ENCODE measurements around the gene MMP27. TPM values are rescaled to one million over a fixed set of nuclear protein-coding genes. Genes with fewer than 3 reads are reported as not detected.

MMP27 gene
- polyA plus RNA-seq, 1 of the 3 experiments (the other 2 are of a cell fraction) = not detected

DNA sequence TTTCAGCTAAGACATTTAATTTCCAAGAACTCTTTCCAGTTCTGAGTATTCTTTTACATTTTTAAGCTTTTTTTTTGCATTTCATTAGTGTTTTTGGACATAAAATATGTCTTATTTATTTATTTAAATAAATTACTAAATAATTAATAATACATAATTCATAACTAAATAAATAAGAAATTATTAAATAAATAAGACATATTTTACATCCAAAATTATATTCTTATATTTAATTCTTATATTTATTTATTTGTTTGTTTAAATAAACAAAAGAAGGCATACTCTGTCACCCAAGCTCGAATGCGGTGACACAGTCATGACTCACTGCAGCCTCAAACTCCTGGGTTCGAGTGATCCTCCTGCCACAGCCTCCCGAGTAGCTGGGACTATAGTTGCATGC, 3.1 kb upstream of the MMP27 start:
- Histone ChIP-seq H3K4me1 (ENCODE audit: control insufficient read depth in 1 of 2, insufficient read depth in 2 of 2, low read depth in 1 of 2, low read length in 1 of 2) (no peaks in the 10 kb centered on the region), H3K27ac (ENCODE audit: low read depth in 2 of 2, low read length in 1 of 2) (no peak overlapping the region), H3K4me3 (ENCODE audit: low read depth in 2 of 2, low read length in 1 of 2) (no peak overlapping the region), H3F3A (replicated peaks; ENCODE audit: insufficient read depth) (no peaks in the 10 kb centered on the region), H3K9ac (no peak overlapping the region), H3K4me2 (no peak overlapping the region), H3K36me3 (replicated peaks in 1 of 2; ENCODE audit: control insufficient read depth in 1 of 2, insufficient read depth in 2 of 2, low read length in 1 of 2) (no peaks in the 10 kb centered on the region), H4K20me1 (ENCODE audit: insufficient read depth) (no peaks in the 10 kb centered on the region), H3K9me3 (no peaks in the 10 kb centered on the region), H3K9me2 (no peaks in the 10 kb centered on the region), H3K79me2 (ENCODE audit: insufficient read depth) (no peaks in the 10 kb centered on the region), H3K27me3 (ENCODE audit: insufficient read depth) (peaks cover 4% of the 10 kb centered on the region; the same call in 1 of the 2 replicates), H2AFZ (ENCODE audit: low read depth) (no peak overlapping the region)
- DNase-seq = no peak
- ChIA-PET POLR2A (no interaction called here), CTCF (no interaction called here)
- TF ChIP-seq RCOR1 (IDR thresholded peaks at IDR 0.05; ENCODE audit: low read length) (no peak), TCF12 (IDR thresholded peaks at IDR 0.05) (no peak), FOXM1 (IDR thresholded peaks at IDR 0.05; ENCODE audit: low read depth) (no peak), NFIC (IDR thresholded peaks at IDR 0.05; ENCODE audit: borderline replicate concordance) (no peak), MEF2A (IDR thresholded peaks at IDR 0.05; ENCODE audit: borderline replicate concordance, low read depth) (no peak), RAD21 (IDR thresholded peaks at IDR 0.05; ENCODE audit: low read length) (no peak), SIN3A (IDR thresholded peaks at IDR 0.05; ENCODE audit: borderline replicate concordance, low read depth, low read length) (no peak), POLR2AphosphoS5 (IDR thresholded peaks at IDR 0.05; ENCODE audit: low read depth, low read length) (no peak), FOSL2 (IDR thresholded peaks at IDR 0.05; ENCODE audit: borderline replicate concordance, low read depth) (no peak), TEAD4 (IDR thresholded peaks at IDR 0.05; ENCODE audit: borderline replicate concordance, insufficient read depth) (no peak), GATA2 (CRISPR knock-in tag; IDR thresholded peaks at IDR 0.05) (no peak)
- TF ChIP-seq, protein P1, sequence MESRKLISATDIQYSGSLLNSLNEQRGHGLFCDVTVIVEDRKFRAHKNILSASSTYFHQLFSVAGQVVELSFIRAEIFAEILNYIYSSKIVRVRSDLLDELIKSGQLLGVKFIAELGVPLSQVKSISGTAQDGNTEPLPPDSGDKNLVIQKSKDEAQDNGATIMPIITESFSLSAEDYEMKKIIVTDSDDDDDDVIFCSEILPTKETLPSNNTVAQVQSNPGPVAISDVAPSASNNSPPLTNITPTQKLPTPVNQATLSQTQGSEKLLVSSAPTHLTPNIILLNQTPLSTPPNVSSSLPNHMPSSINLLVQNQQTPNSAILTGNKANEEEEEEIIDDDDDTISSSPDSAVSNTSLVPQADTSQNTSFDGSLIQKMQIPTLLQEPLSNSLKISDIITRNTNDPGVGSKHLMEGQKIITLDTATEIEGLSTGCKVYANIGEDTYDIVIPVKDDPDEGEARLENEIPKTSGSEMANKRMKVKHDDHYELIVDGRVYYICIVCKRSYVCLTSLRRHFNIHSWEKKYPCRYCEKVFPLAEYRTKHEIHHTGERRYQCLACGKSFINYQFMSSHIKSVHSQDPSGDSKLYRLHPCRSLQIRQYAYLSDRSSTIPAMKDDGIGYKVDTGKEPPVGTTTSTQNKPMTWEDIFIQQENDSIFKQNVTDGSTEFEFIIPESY (IDR thresholded peaks at IDR 0.05; ENCODE audit: borderline replicate concordance, low read depth) = no peak
- TF ChIP-seq, protein P2, sequence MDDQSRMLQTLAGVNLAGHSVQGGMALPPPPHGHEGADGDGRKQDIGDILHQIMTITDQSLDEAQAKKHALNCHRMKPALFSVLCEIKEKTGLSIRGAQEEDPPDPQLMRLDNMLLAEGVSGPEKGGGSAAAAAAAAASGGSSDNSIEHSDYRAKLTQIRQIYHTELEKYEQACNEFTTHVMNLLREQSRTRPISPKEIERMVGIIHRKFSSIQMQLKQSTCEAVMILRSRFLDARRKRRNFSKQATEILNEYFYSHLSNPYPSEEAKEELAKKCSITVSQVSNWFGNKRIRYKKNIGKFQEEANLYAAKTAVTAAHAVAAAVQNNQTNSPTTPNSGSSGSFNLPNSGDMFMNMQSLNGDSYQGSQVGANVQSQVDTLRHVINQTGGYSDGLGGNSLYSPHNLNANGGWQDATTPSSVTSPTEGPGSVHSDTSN (IDR thresholded peaks at IDR 0.05) = no peak
- WGBS (ENCODE audit: low lambda C conversion rate) = 11% methylated on average over 4 of the region's 4 CpGs

DNA sequence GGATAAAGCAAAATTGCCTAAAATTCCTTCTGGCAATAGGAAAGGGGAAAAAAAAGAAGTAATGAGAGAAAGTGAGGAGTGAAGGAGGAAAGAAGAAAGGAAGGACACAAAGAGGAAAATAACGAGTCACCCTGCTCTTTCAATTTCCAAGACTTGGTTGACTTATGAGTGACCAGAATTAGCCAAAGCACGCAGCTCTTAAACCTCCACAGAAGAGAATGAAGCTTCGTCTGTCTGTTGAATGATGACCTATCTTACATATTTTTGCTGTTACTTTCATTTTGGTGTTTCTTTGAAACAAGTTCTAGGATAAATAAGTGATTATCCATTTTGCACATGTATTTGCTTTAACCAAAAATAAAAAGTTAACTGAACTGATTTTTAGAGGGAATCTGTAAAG, 728 bp downstream of the MMP27 start:
- CTCF ChIA-PET = no interaction called here
- H3K79me2 ChIP-seq (ENCODE audit: insufficient read depth) = no peaks in the 10 kb centered on the region
- H3K9me2 ChIP-seq = no peaks in the 10 kb centered on the region
- H3F3A ChIP-seq (replicated peaks; ENCODE audit: insufficient read depth) = no peaks in the 10 kb centered on the region
- H3K4me1 ChIP-seq (ENCODE audit: control insufficient read depth in 1 of 2, insufficient read depth in 2 of 2, low read depth in 1 of 2, low read length in 1 of 2) = no peaks in the 10 kb centered on the region
- H3K36me3 ChIP-seq (replicated peaks in 1 of 2; ENCODE audit: control insufficient read depth in 1 of 2, insufficient read depth in 2 of 2, low read length in 1 of 2) = no peaks in the 10 kb centered on the region
- H3K4me3 ChIP-seq (ENCODE audit: low read depth in 2 of 2, low read length in 1 of 2) = peak overlapping the region in 1 of 2 experiments; percentile 30; a peak in 2 of 4 replicates
- H3K9me3 ChIP-seq = no peaks in the 10 kb centered on the region
- no peak overlapping the region for H3K9ac ChIP-seq
- H2AFZ ChIP-seq (ENCODE audit: low read depth) = peak overlapping the region; percentile 90
- no peaks in the 10 kb centered on the region for H4K20me1 ChIP-seq (ENCODE audit: insufficient read depth)
- H3K4me2 ChIP-seq = peak overlapping the region; percentile 61
- WGBS (ENCODE audit: low lambda C conversion rate) = 14% methylated on average over 3 of the region's 3 CpGs
- POLR2A ChIA-PET = no interaction called here
- no peak for DNase-seq
- H3K27me3 ChIP-seq (ENCODE audit: insufficient read depth) = no peaks in the 10 kb centered on the region; the same call in 1 of the 2 replicates
- no peak overlapping the region for H3K27ac ChIP-seq (ENCODE audit: low read depth in 2 of 2, low read length in 1 of 2)
- TF ChIP-seq SMC3 (IDR thresholded peaks at IDR 0.05; ENCODE audit: low read depth, low read length) (no peak), CHD2 (IDR thresholded peaks at IDR 0.05; ENCODE audit: low read length, partially characterized antibody) (no peak), FOXM1 (IDR thresholded peaks at IDR 0.05; ENCODE audit: low read depth) (no peak), EP300 (IDR thresholded peaks at IDR 0.05; ENCODE audit: borderline replicate concordance in 1 of 2, low read depth in 1 of 2, low read length in 1 of 2) (no peak), FOXJ3 (CRISPR knock-in tag; IDR thresholded peaks at IDR 0.05) (no peak), RAD21 (IDR thresholded peaks at IDR 0.05; ENCODE audit: low read length) (no peak)
- TF ChIP-seq, protein P3, sequence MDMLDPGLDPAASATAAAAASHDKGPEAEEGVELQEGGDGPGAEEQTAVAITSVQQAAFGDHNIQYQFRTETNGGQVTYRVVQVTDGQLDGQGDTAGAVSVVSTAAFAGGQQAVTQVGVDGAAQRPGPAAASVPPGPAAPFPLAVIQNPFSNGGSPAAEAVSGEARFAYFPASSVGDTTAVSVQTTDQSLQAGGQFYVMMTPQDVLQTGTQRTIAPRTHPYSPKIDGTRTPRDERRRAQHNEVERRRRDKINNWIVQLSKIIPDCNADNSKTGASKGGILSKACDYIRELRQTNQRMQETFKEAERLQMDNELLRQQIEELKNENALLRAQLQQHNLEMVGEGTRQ (IDR thresholded peaks at IDR 0.05; ENCODE audit: borderline replicate concordance, low read depth, low read length) = no peak
- TF ChIP-seq, protein P1 (IDR thresholded peaks at IDR 0.05; ENCODE audit: borderline replicate concordance, low read depth) = no peak
- TF ChIP-seq, protein P4, sequence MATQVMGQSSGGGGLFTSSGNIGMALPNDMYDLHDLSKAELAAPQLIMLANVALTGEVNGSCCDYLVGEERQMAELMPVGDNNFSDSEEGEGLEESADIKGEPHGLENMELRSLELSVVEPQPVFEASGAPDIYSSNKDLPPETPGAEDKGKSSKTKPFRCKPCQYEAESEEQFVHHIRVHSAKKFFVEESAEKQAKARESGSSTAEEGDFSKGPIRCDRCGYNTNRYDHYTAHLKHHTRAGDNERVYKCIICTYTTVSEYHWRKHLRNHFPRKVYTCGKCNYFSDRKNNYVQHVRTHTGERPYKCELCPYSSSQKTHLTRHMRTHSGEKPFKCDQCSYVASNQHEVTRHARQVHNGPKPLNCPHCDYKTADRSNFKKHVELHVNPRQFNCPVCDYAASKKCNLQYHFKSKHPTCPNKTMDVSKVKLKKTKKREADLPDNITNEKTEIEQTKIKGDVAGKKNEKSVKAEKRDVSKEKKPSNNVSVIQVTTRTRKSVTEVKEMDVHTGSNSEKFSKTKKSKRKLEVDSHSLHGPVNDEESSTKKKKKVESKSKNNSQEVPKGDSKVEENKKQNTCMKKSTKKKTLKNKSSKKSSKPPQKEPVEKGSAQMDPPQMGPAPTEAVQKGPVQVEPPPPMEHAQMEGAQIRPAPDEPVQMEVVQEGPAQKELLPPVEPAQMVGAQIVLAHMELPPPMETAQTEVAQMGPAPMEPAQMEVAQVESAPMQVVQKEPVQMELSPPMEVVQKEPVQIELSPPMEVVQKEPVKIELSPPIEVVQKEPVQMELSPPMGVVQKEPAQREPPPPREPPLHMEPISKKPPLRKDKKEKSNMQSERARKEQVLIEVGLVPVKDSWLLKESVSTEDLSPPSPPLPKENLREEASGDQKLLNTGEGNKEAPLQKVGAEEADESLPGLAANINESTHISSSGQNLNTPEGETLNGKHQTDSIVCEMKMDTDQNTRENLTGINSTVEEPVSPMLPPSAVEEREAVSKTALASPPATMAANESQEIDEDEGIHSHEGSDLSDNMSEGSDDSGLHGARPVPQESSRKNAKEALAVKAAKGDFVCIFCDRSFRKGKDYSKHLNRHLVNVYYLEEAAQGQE (IDR thresholded peaks at IDR 0.05; ENCODE audit: low read depth, low read length) = no peak

Measured in SK-N-SH (cell line).